Nephron progenitor cell (in vitro differentiated cells): ENCODE measurements around the gene TNFRSF1A.
A peak's percentile ranks its signal among the peaks of the same experiment; 100 is the strongest.

Experiments
- DNase-seq: peaks from one replicate; pipeline ENCODE4 v3.0.0; 2021
- H3K27ac Mint-ChIP-seq: 2 replicates; pipeline ENCODE4 v1.8.0; 2021; ENCODE audit warnings: mild to moderate bottlenecking, moderate library complexity, mixed read lengths
- H3K27me3 Mint-ChIP-seq: 2 replicates; pipeline ENCODE4 v1.8.0; 2021; ENCODE audit warnings: mild to moderate bottlenecking, low read depth, mixed read lengths; ENCODE audit not compliant: poor library complexity
- H3K36me3 Mint-ChIP-seq: 2 replicates; pipeline ENCODE4 v1.8.0; 2021; ENCODE audit warnings: low read depth, mixed read lengths
- H3K4me1 Mint-ChIP-seq: 2 replicates; pipeline ENCODE4 v1.8.0; 2021; ENCODE audit warnings: mixed read lengths
- H3K4me3 Mint-ChIP-seq: 2 replicates; pipeline ENCODE4 v1.8.0; 2021; ENCODE audit warnings: mild to moderate bottlenecking, moderate library complexity, mixed read lengths
- H3K9me3 Mint-ChIP-seq: 2 replicates; pipeline ENCODE4 v1.8.0; 2021; ENCODE audit warnings: mild to moderate bottlenecking, moderate library complexity, mixed read lengths
- TF ChIP-seq, protein P1 (sequence below): fragments of 200-600 bp; sonication (generic); IDR thresholded peaks from 2 replicates; pipeline ENCODE4 v1.5.0; 2021; ENCODE audit warnings: antibody characterized with exemption

Gene TNFRSF1A

DNA sequence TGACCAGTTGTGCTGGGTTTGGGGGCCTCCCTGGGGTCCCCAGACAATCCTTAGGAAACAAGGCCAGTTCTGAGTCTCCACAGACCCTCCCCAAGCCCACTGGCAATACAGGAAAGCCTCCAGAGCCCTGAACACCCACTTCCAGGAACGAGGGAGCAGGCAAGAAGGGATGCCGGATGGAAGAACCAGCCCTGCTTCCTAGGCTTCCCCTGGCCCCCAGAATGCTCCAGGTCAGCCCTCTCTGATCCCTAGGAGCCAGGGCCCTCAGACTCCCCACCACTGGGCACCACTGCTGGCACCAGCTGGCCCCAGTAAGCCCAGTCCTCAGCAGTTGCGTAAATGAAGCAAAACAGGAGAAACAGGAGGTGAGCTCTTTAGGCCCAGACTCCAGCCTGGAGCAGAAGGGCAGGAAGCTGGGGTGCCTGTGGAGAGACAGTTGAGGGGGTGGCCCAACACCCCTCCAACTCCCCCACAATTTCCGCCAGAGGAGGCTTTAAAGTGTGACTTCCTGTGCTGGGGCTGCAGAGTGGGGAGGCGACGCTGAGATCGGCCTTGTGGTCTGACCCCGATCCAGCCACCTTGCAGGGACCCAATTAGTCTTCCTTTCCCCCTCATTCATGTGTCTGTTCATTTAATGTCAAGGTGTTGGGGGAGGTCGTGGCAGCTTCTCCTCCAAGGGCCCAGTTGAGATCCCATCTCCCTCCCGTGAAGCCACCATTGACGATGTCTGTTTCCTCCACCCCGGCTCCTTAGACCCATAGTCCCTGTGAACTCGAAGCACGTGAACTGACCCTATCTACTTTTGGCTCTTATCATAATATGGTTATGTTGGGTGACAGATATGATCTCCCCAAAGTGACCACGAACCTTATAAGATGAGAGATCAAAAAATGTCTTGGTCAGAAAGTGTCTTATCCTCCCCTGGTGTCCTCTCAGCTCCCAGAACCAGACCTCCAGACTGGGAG, 4.7 kb downstream of the TNFRSF1A start:
- Mint-ChIP-seq H3K4me3 (no peak overlapping the region), H3K27ac (no peak overlapping the region), H3K36me3 (peaks cover 24% of the 10 kb centered on the region), H3K9me3 (no peaks in the 10 kb centered on the region), H3K27me3 (no peaks in the 10 kb centered on the region), H3K4me1 (peaks cover 15% of the 10 kb centered on the region)
- TF ChIP-seq, protein P1, sequence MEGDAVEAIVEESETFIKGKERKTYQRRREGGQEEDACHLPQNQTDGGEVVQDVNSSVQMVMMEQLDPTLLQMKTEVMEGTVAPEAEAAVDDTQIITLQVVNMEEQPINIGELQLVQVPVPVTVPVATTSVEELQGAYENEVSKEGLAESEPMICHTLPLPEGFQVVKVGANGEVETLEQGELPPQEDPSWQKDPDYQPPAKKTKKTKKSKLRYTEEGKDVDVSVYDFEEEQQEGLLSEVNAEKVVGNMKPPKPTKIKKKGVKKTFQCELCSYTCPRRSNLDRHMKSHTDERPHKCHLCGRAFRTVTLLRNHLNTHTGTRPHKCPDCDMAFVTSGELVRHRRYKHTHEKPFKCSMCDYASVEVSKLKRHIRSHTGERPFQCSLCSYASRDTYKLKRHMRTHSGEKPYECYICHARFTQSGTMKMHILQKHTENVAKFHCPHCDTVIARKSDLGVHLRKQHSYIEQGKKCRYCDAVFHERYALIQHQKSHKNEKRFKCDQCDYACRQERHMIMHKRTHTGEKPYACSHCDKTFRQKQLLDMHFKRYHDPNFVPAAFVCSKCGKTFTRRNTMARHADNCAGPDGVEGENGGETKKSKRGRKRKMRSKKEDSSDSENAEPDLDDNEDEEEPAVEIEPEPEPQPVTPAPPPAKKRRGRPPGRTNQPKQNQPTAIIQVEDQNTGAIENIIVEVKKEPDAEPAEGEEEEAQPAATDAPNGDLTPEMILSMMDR: no peak
- DNase-seq: no peak

DNA sequence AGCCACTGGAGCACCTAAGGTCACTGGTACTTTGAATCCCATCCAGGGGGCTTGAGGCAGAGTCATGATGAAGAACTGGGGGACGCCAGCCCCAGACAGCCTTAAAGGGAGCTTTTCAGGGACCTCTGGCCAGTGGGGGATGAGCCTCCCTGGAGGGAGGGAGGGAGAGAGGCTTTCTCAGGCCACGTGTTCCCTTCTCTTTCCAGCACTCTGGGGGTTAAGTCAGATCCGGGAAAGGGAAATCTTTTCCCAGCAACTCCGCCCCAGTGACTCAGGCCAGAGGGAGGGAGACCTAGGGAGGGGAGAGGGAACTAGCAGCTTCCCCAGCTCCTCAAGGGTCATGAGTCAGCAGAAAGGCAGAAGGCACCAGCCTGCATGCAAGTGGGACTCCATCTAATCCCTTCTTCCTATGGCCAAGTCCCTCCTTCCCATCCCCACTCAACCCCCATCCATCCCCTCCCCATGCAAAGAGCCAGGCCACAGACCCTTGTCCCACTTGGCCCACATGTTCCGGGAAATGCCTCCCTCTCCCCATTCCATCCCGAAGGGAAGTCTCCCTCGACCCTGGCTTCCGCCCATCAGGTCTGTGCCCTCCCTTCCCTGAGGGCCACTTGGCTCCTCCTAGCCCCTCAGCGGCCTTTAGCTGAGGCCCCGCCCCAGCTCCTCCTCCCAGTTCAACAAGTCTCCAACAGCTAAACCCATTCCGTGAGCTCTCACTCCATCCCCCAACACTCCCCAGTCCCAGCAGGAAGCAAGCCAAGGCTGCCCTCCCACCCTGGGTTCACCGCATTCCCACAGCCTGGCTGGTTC, 5.6 kb downstream of the TNFRSF1A start:
- H3K27me3 Mint-ChIP-seq: no peaks in the 10 kb centered on the region
- no peak overlapping the region for H3K27ac Mint-ChIP-seq
- H3K4me3 Mint-ChIP-seq: no peak overlapping the region
- H3K36me3 Mint-ChIP-seq: peaks cover 30% of the 10 kb centered on the region
- peaks cover 7% of the 10 kb centered on the region for H3K4me1 Mint-ChIP-seq
- TF ChIP-seq, protein P1: no peak
- peak; percentile 86 for DNase-seq
- H3K9me3 Mint-ChIP-seq: no peaks in the 10 kb centered on the region

DNA sequence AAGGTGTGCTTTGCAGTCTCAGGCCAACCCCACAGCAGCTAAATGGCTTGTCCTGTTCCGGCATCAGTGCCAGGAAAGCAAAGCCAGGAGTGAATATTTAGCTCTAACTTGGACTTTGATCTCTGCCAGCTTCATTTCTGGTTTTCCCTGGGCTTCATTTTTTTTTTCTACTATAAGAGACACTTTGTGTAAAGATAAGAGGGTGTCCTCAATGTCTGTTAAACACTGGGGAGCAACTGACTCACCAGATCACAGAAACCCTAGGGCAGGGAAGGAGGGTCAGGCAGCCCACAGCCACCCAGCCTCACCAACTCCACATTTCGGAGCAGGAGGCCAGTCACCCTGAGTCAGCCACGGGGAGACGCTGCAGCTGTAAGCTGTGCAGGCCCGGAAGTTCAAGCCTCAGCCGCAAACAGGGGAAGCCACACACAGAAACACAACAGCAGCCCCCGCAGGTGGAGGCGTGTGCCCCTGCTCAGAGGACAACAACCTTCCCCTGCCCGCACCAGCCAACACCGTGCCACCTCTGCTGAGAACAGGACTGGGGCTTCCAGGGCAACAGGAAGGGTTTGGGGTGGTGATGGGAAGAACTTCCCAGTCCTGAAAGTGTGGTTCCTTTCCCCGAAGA, 6.3 kb downstream of the TNFRSF1A start:
- TF ChIP-seq, protein P1: no peak
- Mint-ChIP-seq H3K27ac (no peak overlapping the region), H3K27me3 (no peaks in the 10 kb centered on the region), H3K36me3 (peaks cover 37% of the 10 kb centered on the region), H3K4me3 (no peak overlapping the region), H3K9me3 (no peaks in the 10 kb centered on the region), H3K4me1 (peaks cover 4% of the 10 kb centered on the region)
- no peak for DNase-seq

DNA sequence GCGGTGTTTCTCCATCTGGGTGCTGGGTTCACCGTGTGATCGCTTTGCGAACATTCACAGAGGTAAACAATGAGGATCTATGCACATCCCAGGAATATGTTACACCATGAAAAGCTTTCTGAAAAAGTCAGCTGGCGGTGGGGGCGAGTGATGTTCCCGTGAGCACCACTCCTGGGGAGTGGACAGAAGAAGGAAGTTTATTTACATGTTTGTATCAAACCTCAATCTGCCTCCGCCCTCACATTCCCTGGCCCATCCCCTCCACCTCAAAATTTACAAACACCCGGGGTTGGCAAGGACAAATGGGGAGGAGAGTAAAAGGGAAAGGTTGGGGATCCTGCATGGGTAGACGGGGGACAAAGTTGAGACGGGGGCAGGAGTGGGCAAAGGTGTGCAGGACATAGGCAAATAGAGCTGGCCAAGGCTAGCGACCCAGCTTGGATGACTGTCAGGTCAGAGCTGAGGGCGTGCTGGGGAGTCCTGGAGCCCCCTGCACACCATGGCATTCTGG, 6.9 kb downstream of the TNFRSF1A start:
- H3K36me3 Mint-ChIP-seq: peaks cover 43% of the 10 kb centered on the region
- peaks cover 4% of the 10 kb centered on the region for H3K4me1 Mint-ChIP-seq
- H3K27me3 Mint-ChIP-seq: no peaks in the 10 kb centered on the region
- DNase-seq: no peak
- TF ChIP-seq, protein P1: no peak
- H3K9me3 Mint-ChIP-seq: no peaks in the 10 kb centered on the region
- H3K27ac Mint-ChIP-seq: no peak overlapping the region
- H3K4me3 Mint-ChIP-seq: no peak overlapping the region

DNA sequence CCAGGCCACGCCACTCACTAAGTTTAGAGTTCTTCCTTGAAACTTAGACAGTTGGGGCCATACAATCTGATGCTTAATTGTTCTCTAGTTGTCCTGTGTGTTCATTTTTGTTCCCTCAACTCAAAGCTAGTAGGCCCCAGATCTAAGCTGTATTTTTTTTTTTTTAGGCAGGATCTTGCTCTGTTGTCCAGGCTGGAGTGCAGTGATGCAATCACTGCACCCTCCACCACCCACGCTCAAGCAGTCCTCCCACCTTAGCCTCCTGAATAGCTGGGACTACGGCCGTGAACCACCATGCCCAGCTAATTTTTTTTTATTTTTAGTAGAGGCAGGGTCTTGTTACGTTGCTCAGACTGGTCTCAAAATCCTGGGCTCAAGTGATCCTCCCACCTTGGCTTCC, 7.5 kb downstream of the TNFRSF1A start:
- H3K27me3 Mint-ChIP-seq: no peaks in the 10 kb centered on the region
- H3K9me3 Mint-ChIP-seq: no peaks in the 10 kb centered on the region
- peaks cover 4% of the 10 kb centered on the region for H3K4me1 Mint-ChIP-seq
- peaks cover 46% of the 10 kb centered on the region for H3K36me3 Mint-ChIP-seq
- DNase-seq: no peak
- peak overlapping the region; percentile 36 for H3K27ac Mint-ChIP-seq
- peak overlapping the region; percentile 55 for H3K4me3 Mint-ChIP-seq
- TF ChIP-seq, protein P1: no peak
